Activated CD4-positive, CD25-positive, alpha-beta regulatory T cell treated with anti-CD3 and anti-CD28 coated beads, Interleukin-2, amount 50 U/mL, for 24 hours (primary cell): ENCODE data around the gene MFSD2B.
"Not testable (repeated sequence)": the region's sequence is repeated elsewhere in the genome, so short reads cannot be mapped to it uniquely, and the experiment has no call there.

Experiments
- ATAC-seq, 2 donors: fragments of 150-1000 bp; cut with Tn5 transposase; one replicate each; pipeline ENCODE4 v1.10.0; 2021; ENCODE audit warnings: mild to moderate bottlenecking in 1 of 2, moderate library complexity in 1 of 2

Gene MFSD2B

GRCh38 chr2:24009680-24010476 lies at the start of gene MFSD2B:
Gene MFSD2B (plus strand): TSS chr2:24010085. CDS start chr2:24010097, 12 bp downstream.
- ATAC-seq = peak in 1 of 2 donors; percentile 36

GRCh38 chr2:23967846-23968245 lies 42.0 kb upstream of the MFSD2B start:
- no peak for ATAC-seq

GRCh38 chr2:23976883-23977282 lies 33.0 kb upstream of the MFSD2B start:
- no peak for ATAC-seq

GRCh38 chr2:23988371-23988770 lies 21.5 kb upstream of the MFSD2B start:
- no peak for ATAC-seq

- ATAC-seq = no peak
Observed at GRCh38 chr2:23992931-23993330, 17.0 kb upstream of the MFSD2B start.

- ATAC-seq = no peak
Observed at GRCh38 chr2:23993736-23994269, 16.1 kb upstream of the MFSD2B start.

- no peak for ATAC-seq
Observed at GRCh38 chr2:23994567-23994966, 15.3 kb upstream of the MFSD2B start.

- ATAC-seq = no peak
Observed at GRCh38 chr2:24007693-24008092, 2.2 kb upstream of the MFSD2B start.

GRCh38 chr2:24008672-24009366 lies 1.1 kb upstream of the MFSD2B start:
- ATAC-seq = no peak

- no peak for ATAC-seq
Observed at GRCh38 chr2:24009367-24009679, 562 bp upstream of the MFSD2B start.

- no peak for ATAC-seq
Observed at GRCh38 chr2:24010477-24011249, 778 bp downstream of the MFSD2B start.

GRCh38 chr2:24011250-24012104 lies 1.6 kb downstream of the MFSD2B start:
- no peak for ATAC-seq

GRCh38 chr2:24012521-24013188 lies 2.8 kb downstream of the MFSD2B start:
- no peak for ATAC-seq

GRCh38 chr2:24014902-24015301 lies 5.0 kb downstream of the MFSD2B start:
- ATAC-seq = not testable (repeated sequence)

- ATAC-seq = no peak
Observed at GRCh38 chr2:24015562-24016375, 5.9 kb downstream of the MFSD2B start.

- ATAC-seq = no peak
Observed at GRCh38 chr2:24016376-24016761, 6.5 kb downstream of the MFSD2B start.

GRCh38 chr2:24016853-24017703 lies 7.2 kb downstream of the MFSD2B start:
- ATAC-seq = no peak

- no peak for ATAC-seq
Observed at GRCh38 chr2:24017711-24018110, 7.8 kb downstream of the MFSD2B start.

- no peak for ATAC-seq
Observed at GRCh38 chr2:24018241-24018640, 8.4 kb downstream of the MFSD2B start.

GRCh38 chr2:24019729-24020128 lies 9.8 kb downstream of the MFSD2B start:
- no peak for ATAC-seq
